Right lobe of liver (tissue), 6 donors: ENCODE measurements around the gene DDX1. TPM values are rescaled to one million over a fixed set of nuclear protein-coding genes. Genes with fewer than 3 reads are reported as not detected.
"Not testable (repeated sequence)": the region's sequence is repeated elsewhere in the genome, so short reads cannot be mapped to it uniquely, and the experiment has no call there.

Experiments used
- ATAC-seq, 4 donors: fragments of 200-7000 bp; cut with Tn5 transposase; one replicate each; pipeline ENCODE4 v1.9.1; 2020; ENCODE audit warnings: mild to moderate bottlenecking in 4 of 4, moderate library complexity in 4 of 4
- DNase-seq, 3 donors: peaks; one replicate each; pipeline ENCODE4 v3.0.0-alpha.2; 2020
- H3K27ac ChIP-seq, 3 donors: fragments of 200-600 bp; one replicate each; pipeline ENCODE4 v1.8.0; 2022
- H3K27me3 ChIP-seq, 2 donors: fragments of 200-600 bp; one replicate each; pipeline ENCODE4 v1.8.0; 2022
- H3K36me3 ChIP-seq, 4 donors: fragments of 200-600 bp; sonication (generic) in 1 of 4; one replicate each; pipeline versions ENCODE4 v1.5.1 to v1.8.0; 2017 to 2022; ENCODE audit warnings: control low read depth in 1 of 4
- H3K4me1 ChIP-seq, 4 donors: fragments of 200-600 bp; sonication (generic) in 1 of 4; one replicate each; pipeline versions ENCODE4 v1.5.1 to v1.8.0; 2017 to 2022; ENCODE audit warnings: control low read depth in 1 of 4
- H3K4me3 ChIP-seq, 3 donors: fragments of 200-600 bp; one replicate each; pipeline ENCODE4 v1.8.0; 2022
- H3K9me3 ChIP-seq, 4 donors: fragments of 200-600 bp; sonication (generic) in 1 of 4; one replicate each; pipeline versions ENCODE4 v1.5.1 to v1.8.0; 2017 to 2022; ENCODE audit warnings: control low read depth in 1 of 4
- CTCF ChIP-seq, 4 donors: fragments of 200-600 bp in 3 of 4; fragments of 450-650 bp in 1 of 4; IDR thresholded peaks; one replicate each; pipeline versions ENCODE4 v1.5.1 to v1.8.0; 2016 to 2022; ENCODE audit warnings: antibody characterized with exemption in 4 of 4, mild to moderate bottlenecking in 2 of 4
- POLR2A ChIP-seq: fragments of 450-650 bp; IDR thresholded peaks from one replicate; pipeline ENCODE4 v1.6.1; 2017; ENCODE audit warnings: antibody characterized with exemption, mild to moderate bottlenecking
- WGBS: methylation state at CpG from one replicate; pipeline ENCODE4 v1.1.6; 2018; ENCODE audit warnings: low coverage, low lambda C conversion rate; ENCODE audit not compliant: insufficient coverage; ENCODE audit errors: missing lambda C conversion rate; 5-methylcytosine and 5-hydroxymethylcytosine counted together
- intact Hi-C, 2 donors: fragments of 100-400 bp; cut with DNase I; formaldehyde crosslinking; loops; one replicate each; pipeline versions ENCODE4 v1.11.2 to v1.14.1; 2022
- long read RNA-seq: library from polyadenylated mRNA; unstranded; transcript quantifications from one replicate; pipeline ENCODE4 v2.0.0, GENCODE V29; 2019
- total RNA-seq, 6 experiments: library from RNA; depleted of rRNA in 2 of 6; stranded (reverse); fragments of >200 nt in 2 of 6; fragmentation: NEBNext Ultra II Directional in 3 of 6; extraction: Animal tissue kit (Norgen Biotek cat#: 25700) in 3 of 6; gene quantifications; one replicate each; pipeline versions ENCODE4 v1.1.0 to v1.2.4, GENCODE V29; 2016 to 2023
- donor health status: DM: no; HTN: yes; CAD: no.
- donor health status: DM: no; HTN: no; CAD: no.
- donor health status: DM: no; HTN: no; CAD: no.
- donor health status: DM: no; HTN: yes; CAD: no.
- donor health status: DM: no; HTN: yes; CAD: no.

DDX1 gene
- 10 to 100 TPM; 29.7 to 43.5 (median 37.6) TPM for total RNA-seq
- long read RNA-seq, partial matches to known transcripts: 2 of 3 reads
- long read RNA-seq, other reads (novel, unspliced or antisense): 0 of 3 reads

DNA sequence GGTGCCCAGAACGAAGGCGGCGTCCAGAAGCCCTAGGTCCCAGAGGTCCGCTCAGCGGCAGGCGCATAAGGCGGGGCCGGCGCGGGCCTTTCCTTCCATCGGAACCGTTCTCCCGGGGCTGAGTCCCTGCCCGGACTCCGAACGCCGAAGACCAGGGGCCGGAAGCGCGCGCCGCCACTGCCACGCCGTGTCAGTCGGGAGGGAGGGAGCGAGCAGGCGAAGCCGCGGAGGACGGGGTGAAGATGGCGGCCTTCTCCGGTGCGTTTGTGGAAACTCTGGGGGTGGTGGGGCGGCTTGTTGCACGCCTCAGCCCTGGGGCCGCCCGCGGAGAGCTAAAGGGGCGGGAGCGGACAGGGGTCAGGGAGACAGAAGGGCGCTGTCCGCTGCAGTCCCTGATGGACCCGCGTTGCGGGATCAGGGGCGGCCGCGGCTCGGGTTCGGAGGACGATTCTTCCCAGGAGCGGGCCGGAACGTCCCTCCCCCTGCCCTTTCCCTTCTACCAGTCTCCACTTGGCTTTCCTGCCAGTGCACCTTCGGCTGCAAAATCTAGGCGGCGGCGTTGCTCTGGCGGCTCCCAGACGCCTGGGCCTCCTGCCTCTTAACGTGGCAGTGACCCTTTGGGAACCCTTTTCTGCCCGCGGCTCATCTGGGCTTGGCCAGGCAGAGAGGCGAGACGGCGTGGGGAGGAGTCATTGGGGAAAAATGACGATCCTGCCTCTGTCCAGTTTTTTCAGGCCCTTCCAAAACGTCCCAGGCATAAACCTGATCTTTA lies at the start of gene DDX1:
TSS of gene DDX1 (plus strand) at position 177 of the 772 bp plus-strand sequence. CDS start at position 243, 66 bp downstream.
- DNase-seq: peak; percentile 87 to 89 (median 88)
- Histone ChIP-seq H3K27me3 (no peaks in the 10 kb centered on the region), H3K9me3 (no peaks in the 10 kb centered on the region), H3K36me3 (peaks cover 0 to 18% (median 8%) of the 10 kb centered on the region in 4 donors), H3K27ac (peak within 1 kb of the TSS; percentile 85 to 89 (median 88)), H3K4me1 (peaks cover 0 to 16% (median 0%) of the 10 kb centered on the region in 4 donors), H3K4me3 (peak within 1 kb of the TSS; percentile 78 to 93 (median 81))
- intact Hi-C loops: no loop called here
- peak; percentile 73 for TF ChIP-seq POLR2A
- TF ChIP-seq CTCF (IDR thresholded peaks at IDR 0.05): no peak
- peak; percentile 97 to 98 (median 97) for ATAC-seq
- WGBS: 0% methylated on average over 13 of the region's 68 CpGs

DNA sequence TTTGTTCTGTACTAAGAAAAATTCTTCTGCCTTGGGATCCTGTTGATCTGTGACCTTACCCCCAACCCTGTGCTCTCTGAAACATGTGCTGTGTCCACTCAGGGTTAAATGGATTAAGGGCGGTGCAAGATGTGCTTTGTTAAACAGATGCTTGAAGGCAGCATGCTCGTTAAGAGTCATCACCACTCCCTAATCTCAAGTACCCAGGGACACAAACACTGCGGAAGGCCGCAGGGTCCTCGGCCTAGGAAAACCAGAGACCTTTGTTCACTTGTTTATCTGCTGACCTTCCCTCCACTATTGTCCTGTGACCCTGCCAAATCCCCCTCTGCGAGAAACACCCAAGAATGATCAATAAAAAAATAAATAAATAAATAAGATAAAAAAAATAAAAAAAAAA lies 49.4 kb upstream of the DDX1 start:
- 17% methylated on average over 1 of the region's 6 CpGs for WGBS
- DNase-seq, H3K27me3 ChIP-seq, H3K9me3 ChIP-seq, ATAC-seq, H3K27ac ChIP-seq, intact Hi-C loops, H3K36me3 ChIP-seq, H3K4me3 ChIP-seq, H3K4me1 ChIP-seq: not testable (repeated sequence)

GRCh38 chr2:15543053-15543452 lies 48.6 kb upstream of the DDX1 start:
- no peaks in the 10 kb centered on the region for H3K4me1 ChIP-seq
- no peak for DNase-seq
- no peak overlapping the region for H3K4me3 ChIP-seq
- intact Hi-C loops: no loop called here
- no peak for TF ChIP-seq CTCF (IDR thresholded peaks at IDR 0.05)
- no peak for TF ChIP-seq POLR2A
- no peaks in the 10 kb centered on the region for H3K36me3 ChIP-seq
- H3K27ac ChIP-seq: no peak overlapping the region
- WGBS: 89% methylated on average over 3 of the region's 3 CpGs
- no peaks in the 10 kb centered on the region for H3K27me3 ChIP-seq
- no peaks in the 10 kb centered on the region for H3K9me3 ChIP-seq
- no peak for ATAC-seq

GRCh38 chr2:15543541-15543940 lies 48.1 kb upstream of the DDX1 start:
- no peak for DNase-seq
- no peaks in the 10 kb centered on the region for H3K4me1 ChIP-seq
- no peak for ATAC-seq
- H3K36me3 ChIP-seq: no peaks in the 10 kb centered on the region
- H3K27me3 ChIP-seq: no peaks in the 10 kb centered on the region
- H3K9me3 ChIP-seq: no peaks in the 10 kb centered on the region
- TF ChIP-seq CTCF (IDR thresholded peaks at IDR 0.05) (no peak), POLR2A (no peak)
- 98% methylated on average over 6 of the region's 6 CpGs for WGBS
- no peak overlapping the region for H3K27ac ChIP-seq
- intact Hi-C loops: no loop called here
- no peak overlapping the region for H3K4me3 ChIP-seq

GRCh38 chr2:15544227-15544626 lies 47.4 kb upstream of the DDX1 start:
- Histone ChIP-seq H3K27ac (no peak overlapping the region), H3K36me3 (peaks cover 0 to 2% (median 0%) of the 10 kb centered on the region in 4 donors), H3K9me3 (no peaks in the 10 kb centered on the region), H3K4me3 (no peak overlapping the region), H3K27me3 (no peaks in the 10 kb centered on the region), H3K4me1 (no peaks in the 10 kb centered on the region)
- intact Hi-C loops: no loop called here
- 69% methylated on average over 2 of the region's 2 CpGs for WGBS
- DNase-seq (no peak), ATAC-seq (no peak)
- no peak for TF ChIP-seq CTCF (IDR thresholded peaks at IDR 0.05)
- TF ChIP-seq POLR2A: no peak
